Muscle layer of duodenum (tissue), 2 donors: Measurements from ENCODE around the gene ACVR1B.

Source experiments
- H3K27ac ChIP-seq: one replicate; pipeline ENCODE4 v1.7.0; 2013; ENCODE audit warnings: mild to moderate bottlenecking, low read length
- H3K27me3 ChIP-seq: one replicate; pipeline ENCODE4 v1.7.0; 2013; ENCODE audit warnings: low read depth, mild to moderate bottlenecking, control low read depth, low read length
- H3K36me3 ChIP-seq, 2 donors: one replicate each; pipeline ENCODE4 v1.7.0; 2013; ENCODE audit warnings: low read length in 2 of 2, control low read depth in 1 of 2, mild to moderate bottlenecking in 1 of 2; ENCODE audit not compliant: insufficient read depth in 2 of 2, control insufficient read depth in 1 of 2
- H3K4me1 ChIP-seq, 2 donors: one replicate each; pipeline ENCODE4 v1.7.0; 2013; ENCODE audit warnings: low read length in 2 of 2, mild to moderate bottlenecking in 2 of 2, control low read depth in 1 of 2, moderate library complexity in 1 of 2; ENCODE audit not compliant: insufficient read depth in 2 of 2, control insufficient read depth in 1 of 2
- H3K4me3 ChIP-seq, 2 donors: one replicate each; pipeline ENCODE4 v1.7.0; 2013; ENCODE audit warnings: low read length in 2 of 2, low read depth in 1 of 2, mild to moderate bottlenecking in 1 of 2
- H3K9me3 ChIP-seq, 2 donors: one replicate each; pipeline ENCODE4 v1.7.0; 2013; ENCODE audit warnings: low read length in 2 of 2, control low read depth in 1 of 2, mild to moderate bottlenecking in 1 of 2; ENCODE audit not compliant: control insufficient read depth in 1 of 2
- donor health status: healthy.

The ACVR1B gene

GRCh38 chr12:51920046-51920445, 31.5 kb upstream of the ACVR1B start:
- no peaks in the 10 kb centered on the region for H3K27me3 ChIP-seq
- H3K27ac ChIP-seq, result no peak overlapping the region
- no peak overlapping the region for H3K4me3 ChIP-seq
- H3K9me3 ChIP-seq, result no peaks in the 10 kb centered on the region
- peaks cover 0 to 5% of the 10 kb centered on the region in 2 donors for H3K36me3 ChIP-seq
- peaks cover 0 to 10% of the 10 kb centered on the region in 2 donors for H3K4me1 ChIP-seq

GRCh38 chr12:51921017-51921725, 30.3 kb upstream of the ACVR1B start:
- Histone ChIP-seq H3K4me3 (no peak overlapping the region), H3K36me3 (no peaks in the 10 kb centered on the region), H3K9me3 (no peaks in the 10 kb centered on the region), H3K27ac (no peak overlapping the region), H3K4me1 (peaks cover 0 to 13% of the 10 kb centered on the region in 2 donors), H3K27me3 (no peaks in the 10 kb centered on the region)

- no peaks in the 10 kb centered on the region for H3K27me3 ChIP-seq
- H3K27ac ChIP-seq, result peak overlapping the region; percentile 64
- no peaks in the 10 kb centered on the region for H3K36me3 ChIP-seq
- peaks cover 0 to 19% of the 10 kb centered on the region in 2 donors for H3K4me1 ChIP-seq
- no peaks in the 10 kb centered on the region for H3K9me3 ChIP-seq
- H3K4me3 ChIP-seq, result no peak overlapping the region
Measured at GRCh38 chr12:51922146-51922545, 29.4 kb upstream of the ACVR1B start.

GRCh38 chr12:51922762-51923505, 28.6 kb upstream of the ACVR1B start:
- no peaks in the 10 kb centered on the region for H3K36me3 ChIP-seq
- H3K4me3 ChIP-seq, result peak overlapping the region in 1 of 2 donors; percentile 21
- H3K4me1 ChIP-seq, result peaks cover 0 to 19% of the 10 kb centered on the region in 2 donors
- H3K9me3 ChIP-seq, result no peaks in the 10 kb centered on the region
- no peaks in the 10 kb centered on the region for H3K27me3 ChIP-seq
- peak overlapping the region; percentile 64 for H3K27ac ChIP-seq

GRCh38 chr12:51923506-51924365, 27.8 kb upstream of the ACVR1B start:
- Histone ChIP-seq H3K4me1 (peaks cover 0 to 19% of the 10 kb centered on the region in 2 donors), H3K4me3 (peak overlapping the region in 1 of 2 donors; percentile 21), H3K27ac (peak overlapping the region; percentile 64), H3K9me3 (no peaks in the 10 kb centered on the region), H3K27me3 (no peaks in the 10 kb centered on the region), H3K36me3 (no peaks in the 10 kb centered on the region)

- peaks cover 0 to 19% of the 10 kb centered on the region in 2 donors for H3K4me1 ChIP-seq
- no peaks in the 10 kb centered on the region for H3K9me3 ChIP-seq
- H3K27me3 ChIP-seq, result no peaks in the 10 kb centered on the region
- no peak overlapping the region for H3K4me3 ChIP-seq
- no peaks in the 10 kb centered on the region for H3K36me3 ChIP-seq
- no peak overlapping the region for H3K27ac ChIP-seq
Measured at GRCh38 chr12:51924551-51925319, 26.8 kb upstream of the ACVR1B start.

GRCh38 chr12:51925346-51926063, 26.0 kb upstream of the ACVR1B start:
- no peak overlapping the region for H3K4me3 ChIP-seq
- no peaks in the 10 kb centered on the region for H3K9me3 ChIP-seq
- peaks cover 0 to 19% of the 10 kb centered on the region in 2 donors for H3K4me1 ChIP-seq
- no peaks in the 10 kb centered on the region for H3K36me3 ChIP-seq
- H3K27ac ChIP-seq, result no peak overlapping the region
- no peaks in the 10 kb centered on the region for H3K27me3 ChIP-seq

GRCh38 chr12:51926064-51926632, 25.4 kb upstream of the ACVR1B start:
- H3K27ac ChIP-seq, result peak overlapping the region; percentile 60
- no peaks in the 10 kb centered on the region for H3K9me3 ChIP-seq
- H3K27me3 ChIP-seq, result no peaks in the 10 kb centered on the region
- H3K36me3 ChIP-seq, result no peaks in the 10 kb centered on the region
- H3K4me1 ChIP-seq, result peaks cover 0 to 19% of the 10 kb centered on the region in 2 donors
- no peak overlapping the region for H3K4me3 ChIP-seq

GRCh38 chr12:51926718-51927117, 24.8 kb upstream of the ACVR1B start:
- Histone ChIP-seq H3K9me3 (no peaks in the 10 kb centered on the region), H3K4me3 (no peak overlapping the region), H3K4me1 (peaks cover 0 to 19% of the 10 kb centered on the region in 2 donors), H3K36me3 (no peaks in the 10 kb centered on the region), H3K27me3 (no peaks in the 10 kb centered on the region), H3K27ac (peak overlapping the region; percentile 60)
